ENCODE results near the gene GALNTL6.

Gene GALNTL6

DNA sequence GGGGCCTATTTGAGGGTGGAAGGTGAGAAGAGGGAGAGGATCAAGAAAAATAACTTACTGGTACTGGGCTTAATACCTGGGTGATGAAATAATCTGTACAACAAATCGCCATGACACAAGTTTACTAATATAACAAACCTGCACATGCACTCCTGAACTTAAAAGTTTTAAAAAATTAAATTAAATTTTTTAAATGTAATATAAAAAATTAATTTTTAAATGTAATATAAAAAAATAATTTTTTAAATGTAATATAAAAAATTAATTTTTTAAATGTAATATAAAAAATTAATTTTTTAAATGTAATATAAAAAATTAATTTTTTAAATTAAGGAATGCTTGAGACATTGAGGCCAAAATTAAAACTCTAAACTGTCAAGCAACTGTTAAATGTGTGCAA, 1231.1 kb downstream of the GALNTL6 start:
- DNase-seq, result no peak

DNA sequence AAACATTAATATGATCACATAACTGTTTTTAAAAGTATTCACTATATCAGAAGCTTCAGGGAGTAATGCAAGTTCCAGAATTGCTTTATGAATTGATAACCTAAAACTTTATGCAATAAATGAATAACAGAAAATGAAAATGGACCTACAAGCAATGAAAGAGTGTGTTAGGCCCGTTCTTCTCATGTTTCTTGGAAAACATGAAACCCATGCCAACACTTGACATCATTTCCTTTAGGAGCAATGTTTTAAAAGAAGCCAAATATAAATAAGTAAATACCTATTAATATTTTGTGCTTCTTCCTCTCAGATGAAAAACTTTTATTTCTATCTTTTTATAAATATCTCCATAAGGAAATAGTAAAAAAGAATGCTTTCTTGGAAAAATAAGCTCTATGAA, 1232.4 kb downstream of the GALNTL6 start:
- no peak for DNase-seq

DNA sequence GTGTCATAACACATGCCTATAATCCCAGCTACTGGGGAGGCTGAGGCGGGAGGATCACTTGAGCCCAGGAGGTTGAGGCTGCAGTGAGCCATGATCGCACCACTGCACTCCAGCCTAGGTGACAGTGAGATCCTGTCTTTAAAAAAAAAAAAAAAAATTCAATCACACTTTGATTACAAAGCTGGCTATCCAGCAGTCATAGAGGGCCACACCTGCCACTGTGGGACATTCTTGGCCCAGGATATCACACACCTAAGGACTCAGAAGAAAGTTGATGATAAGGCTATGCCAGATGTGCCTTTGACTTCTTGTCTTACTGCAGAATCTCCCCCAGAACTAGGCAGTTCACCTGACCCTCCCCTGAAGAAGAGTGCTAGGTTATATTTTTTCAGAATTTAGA, 1232.9 kb downstream of the GALNTL6 start:
- DNase-seq, result no peak

DNA sequence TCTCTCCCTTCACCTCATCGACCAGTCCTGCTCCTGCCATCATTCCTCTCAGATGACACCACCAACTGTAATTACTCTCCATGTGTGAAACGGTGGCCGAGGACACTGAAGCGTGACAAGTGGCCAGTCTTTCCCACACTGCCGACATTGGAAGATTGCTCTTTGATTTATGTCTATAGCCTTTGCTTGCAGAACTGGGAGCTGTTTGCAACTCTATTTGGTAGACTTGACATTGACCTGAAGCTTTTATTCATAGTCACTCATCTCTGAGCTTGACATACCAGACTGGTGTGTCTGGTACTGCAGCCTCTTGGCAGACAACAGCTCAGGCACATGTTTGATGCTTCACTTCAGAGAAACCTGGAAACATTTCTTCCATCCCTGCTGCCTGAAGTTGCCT, 1233.6 kb downstream of the GALNTL6 start:
- no peak for DNase-seq

DNA sequence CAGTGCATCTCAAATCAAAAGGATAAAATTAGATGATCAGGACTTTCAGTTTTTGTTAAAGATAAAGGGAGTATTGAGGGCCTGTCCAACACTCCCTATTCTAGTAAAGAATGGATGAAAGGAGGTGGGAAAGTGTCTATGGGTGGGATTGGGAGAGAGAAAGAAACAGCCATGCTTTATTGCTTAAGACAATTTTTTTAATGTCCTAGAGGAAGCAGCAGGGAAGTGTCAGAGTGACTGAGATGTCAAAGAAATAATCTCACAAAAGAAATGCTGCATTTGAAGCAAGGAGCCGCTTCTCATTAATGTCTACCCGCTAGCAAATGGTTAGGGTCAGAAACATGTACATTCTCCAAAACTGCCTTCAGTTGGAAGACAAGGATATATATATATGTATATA, 1238.0 kb downstream of the GALNTL6 start:
- DNase-seq, result no peak

DNA sequence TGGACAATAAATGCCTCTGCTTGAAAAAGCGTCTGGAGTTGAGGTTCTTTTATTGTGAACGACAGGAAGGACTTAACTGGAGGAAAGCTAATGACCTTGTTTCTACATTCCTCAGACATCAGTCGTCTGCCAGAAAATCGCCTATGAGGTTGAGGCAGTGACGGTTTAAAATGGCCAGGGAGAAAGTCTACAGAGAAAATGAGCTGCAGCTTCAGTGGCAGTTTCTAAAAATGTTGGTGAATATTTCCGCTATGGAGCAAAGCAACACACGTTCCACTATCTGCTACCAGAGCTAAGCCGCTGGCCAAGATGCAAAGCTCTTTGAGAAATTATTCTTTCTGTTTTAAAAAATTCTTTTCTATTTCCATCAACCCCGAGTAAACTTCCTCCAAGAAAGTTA, 1238.5 kb downstream of the GALNTL6 start:
- DNase-seq, result no peak

DNA sequence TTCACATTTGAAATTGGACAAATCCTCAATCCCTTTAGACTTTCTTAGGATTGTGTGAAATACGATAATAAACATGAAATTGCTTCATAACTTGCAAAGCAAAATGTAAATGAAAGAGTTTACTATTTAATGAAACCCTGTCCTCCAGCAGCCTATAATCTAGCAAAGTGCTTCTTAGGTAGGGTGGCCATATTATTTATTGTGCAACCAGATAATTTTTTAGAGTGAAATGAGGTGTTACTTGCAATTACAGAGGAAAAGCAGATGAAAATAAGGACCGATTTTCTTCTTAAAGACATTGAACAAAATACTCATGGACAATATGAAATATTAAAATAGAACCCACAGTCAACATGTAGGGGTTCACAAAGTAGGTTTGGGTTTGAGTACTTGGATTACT, 1239.2 kb downstream of the GALNTL6 start:
- DNase-seq, result no peak

DNA sequence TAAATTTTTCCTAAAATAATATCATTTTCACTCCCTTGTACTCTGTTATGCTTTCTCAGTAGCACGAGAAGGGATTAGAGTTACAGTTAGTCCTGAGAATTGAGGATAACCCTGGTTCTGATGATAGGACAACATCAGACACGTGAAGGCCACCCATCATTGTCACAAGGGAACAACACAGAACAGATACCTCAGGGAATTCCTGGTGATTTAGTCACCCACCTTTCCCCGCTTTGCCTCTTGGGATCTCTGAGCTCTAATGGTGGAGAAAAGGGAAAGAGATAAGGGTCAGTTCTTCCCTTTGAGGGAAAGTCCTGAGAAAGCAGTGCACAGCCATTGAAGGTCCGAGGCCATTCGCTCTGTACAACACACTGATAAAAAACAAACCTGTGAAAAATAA, 1243.1 kb downstream of the GALNTL6 start:
- no peak for DNase-seq

DNA sequence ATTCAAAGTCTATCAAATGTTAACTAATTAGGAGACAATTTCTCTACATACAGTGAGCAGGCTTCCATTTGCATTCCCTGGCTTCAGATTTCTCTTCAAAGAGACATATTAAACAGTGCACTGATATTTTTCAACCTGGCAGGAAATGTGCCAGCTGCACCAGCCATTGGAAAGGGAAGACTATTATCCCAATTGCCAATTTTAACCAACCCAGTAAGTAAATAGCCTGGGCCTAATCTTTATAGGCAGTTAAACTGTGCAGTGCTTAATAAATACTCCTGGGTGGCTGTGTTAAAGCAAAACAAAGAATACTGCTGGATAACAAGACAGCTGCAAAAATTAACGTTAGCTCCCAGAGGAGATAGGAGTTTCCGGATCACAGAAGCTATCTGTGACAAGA, 1243.5 kb downstream of the GALNTL6 start:
- DNase-seq, result no peak

DNA sequence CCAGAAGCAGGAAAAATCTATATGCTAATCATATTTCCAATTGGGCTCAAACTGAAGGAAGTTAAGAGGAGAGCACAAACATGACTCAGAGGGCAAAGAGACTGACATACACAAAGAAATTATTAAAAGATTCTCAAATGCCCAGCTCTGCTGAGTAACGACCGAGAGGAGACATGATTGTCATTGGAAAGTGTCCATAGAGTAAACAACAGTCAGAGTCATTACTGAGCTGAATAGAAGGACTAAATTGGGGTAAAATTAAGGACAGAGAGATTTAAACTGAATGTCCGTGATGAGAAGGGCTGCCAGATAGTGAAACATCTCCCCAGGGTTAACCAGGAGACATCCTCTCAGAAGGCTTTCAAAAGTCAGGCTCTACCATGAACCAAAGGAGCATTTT, 1244.2 kb downstream of the GALNTL6 start:
- no peak for DNase-seq

DNA sequence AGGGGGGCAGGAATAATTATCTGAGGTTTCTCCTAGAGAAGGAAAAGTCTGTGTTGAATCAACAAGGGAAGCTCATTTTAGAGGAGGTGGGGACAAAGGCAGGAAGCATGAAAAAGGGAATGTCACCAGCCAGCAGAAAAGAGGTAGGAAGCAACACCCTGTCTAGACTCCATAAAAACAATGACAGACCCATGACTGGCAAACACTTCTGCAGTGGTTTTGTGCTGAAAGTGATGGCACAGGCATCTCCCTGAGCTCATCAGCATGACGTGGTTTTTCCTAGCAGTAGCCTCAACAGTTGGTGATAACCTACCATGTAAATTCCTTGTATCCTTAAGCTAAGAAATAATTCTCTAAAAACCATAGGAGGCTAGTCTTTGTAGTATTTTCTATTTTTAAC, 1244.7 kb downstream of the GALNTL6 start:
- no peak for DNase-seq

DNA sequence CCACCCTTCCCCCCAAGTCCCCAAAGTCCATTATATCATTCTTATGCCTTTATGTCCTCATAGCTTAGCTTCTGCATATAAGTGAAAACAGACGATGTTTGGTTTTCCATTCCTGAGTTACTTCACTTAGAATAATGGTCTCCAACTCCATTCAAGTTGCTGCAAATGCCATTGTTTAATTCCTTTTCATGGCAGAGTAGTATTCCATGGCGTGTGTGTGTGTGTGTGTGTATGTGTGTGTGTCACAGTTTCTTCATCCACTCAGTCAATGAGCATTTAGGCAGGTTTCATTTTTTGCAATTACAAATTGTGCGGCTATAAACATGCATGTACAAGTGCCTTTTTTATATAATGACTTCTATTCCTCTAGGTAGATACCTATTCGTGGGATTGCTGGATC, 1248.0 kb downstream of the GALNTL6 start:
- no peak for DNase-seq

DNA sequence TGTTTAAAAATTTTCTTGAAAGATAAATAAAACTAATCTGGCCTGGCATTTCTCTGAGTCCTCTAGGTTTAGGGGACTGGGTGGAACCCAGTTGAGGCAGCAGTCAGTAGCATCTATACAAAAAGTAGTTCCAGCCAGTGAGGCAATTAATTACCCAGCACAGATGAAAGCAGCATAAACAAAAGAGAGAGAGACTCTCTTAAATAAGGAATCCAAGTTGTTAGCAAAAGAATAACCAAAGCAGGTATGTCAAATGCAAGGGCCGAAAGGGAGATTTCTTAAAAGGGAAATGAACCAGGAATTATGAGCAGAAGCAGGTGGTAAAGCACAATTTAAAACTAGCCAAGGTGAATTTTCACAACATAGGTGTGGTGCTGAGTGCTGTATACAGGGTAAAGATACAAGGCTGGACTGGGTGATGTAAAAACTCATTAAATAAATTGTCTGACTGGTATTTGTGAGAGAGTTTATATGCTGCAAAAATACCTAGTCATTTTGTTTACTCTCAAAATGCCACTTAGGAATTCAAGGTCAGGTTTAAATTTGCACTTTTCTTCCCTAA, 1260.8 kb downstream of the GALNTL6 start:
- DNase-seq, result no peak

DNA sequence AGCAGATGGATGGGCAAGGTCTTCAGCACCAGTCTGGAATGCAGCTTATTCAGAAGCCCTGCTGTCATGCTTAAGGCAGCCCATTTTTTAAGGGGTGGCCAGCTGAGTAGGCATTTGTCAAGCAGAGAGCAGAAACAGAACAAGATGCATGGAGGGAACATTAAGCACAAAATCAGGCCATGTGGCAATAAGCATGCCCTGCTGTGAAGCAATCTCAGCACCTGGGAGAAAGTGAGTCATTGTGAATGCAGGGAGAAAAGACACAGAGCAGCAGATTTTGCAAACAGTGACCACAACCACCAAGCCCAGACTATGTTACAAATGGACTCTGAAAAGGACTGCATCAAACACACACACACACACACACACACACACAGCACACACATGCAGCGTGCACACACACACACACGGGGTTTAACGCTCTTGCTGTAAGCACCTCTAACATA, 1261.3 kb downstream of the GALNTL6 start:
- peak; percentile 13 for DNase-seq

DNA sequence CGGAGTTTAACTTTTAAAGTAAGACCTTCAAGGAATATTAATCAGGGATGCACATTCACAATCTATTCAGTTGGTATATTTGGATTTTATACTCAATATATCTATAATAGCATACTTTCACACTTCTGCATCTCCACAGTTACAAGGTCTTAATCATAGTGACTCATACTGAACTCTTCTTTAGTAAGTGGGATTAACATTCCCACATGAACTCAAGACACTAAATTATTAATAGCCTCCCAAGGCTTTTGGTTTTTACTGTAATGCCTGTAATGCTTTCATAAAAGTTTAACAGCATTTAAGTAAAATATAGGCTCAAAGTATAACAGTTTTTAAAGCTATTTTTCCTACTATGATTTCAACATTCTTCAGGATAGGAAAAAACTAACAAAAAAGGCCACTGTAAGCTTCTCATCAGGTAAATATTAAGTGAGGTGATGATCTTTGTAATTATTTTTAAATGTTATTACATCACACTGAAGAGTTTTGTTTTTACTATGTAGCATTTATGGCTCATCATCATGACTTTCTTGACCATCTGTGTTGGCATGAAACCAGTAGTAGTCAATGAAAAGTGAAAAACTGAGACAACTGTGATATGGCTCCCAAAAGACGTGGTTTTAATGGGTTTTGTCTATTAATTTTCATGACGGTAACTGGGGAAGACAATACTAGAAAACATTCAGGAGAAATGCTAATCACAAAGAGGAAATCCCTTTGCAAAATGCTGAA, 1263.9 kb downstream of the GALNTL6 start:
- no peak for DNase-seq

DNA sequence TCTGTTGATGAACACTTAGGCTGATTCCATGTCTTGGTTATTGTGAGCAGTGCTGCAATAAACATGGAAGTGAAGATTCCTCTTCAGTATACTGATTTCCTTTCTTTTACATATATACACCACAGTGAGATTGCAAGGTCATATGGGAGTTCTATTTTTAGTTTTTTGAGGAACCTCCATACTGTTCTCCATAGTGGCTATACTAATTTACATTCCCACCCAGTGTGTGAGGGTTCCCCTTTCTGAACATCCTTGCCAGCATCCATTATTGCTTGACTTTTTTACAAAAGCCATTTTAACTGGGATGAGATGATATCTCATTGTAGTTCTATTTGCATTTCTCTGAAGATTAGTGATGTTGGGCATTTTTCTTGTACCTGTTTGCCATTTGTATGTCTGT, 1274.9 kb downstream of the GALNTL6 start:
- no peak for DNase-seq
